Adrenal gland (tissue), 12 donors: ENCODE results near the gene SESN1. TPM values are rescaled to one million over a fixed set of nuclear protein-coding genes. Genes with fewer than 3 reads are reported as not detected.

Source experiments
- DNase-seq, 7 donors: peaks; one replicate each; pipeline ENCODE4 v3.0.0-alpha.2; 2019 to 2020
- H3K27ac ChIP-seq, 5 donors: fragments of 200-600 bp; sonication (generic) in 4 of 5; 1 replicate in 3 of 5; 2 replicates in 2 of 5; pipeline versions ENCODE4 v1.5.1 to v1.8.0; 2016 to 2020; ENCODE audit warnings: mild to moderate bottlenecking in 1 of 5
- H3K27me3 ChIP-seq: fragments of 200-600 bp; 2 replicates; pipeline ENCODE4 v1.8.0; 2021
- H3K36me3 ChIP-seq, 2 donors: fragments of 200-600 bp; replicated peaks in 1 of 2; 1 replicate in 1 of 2; 2 replicates in 1 of 2; pipeline versions ENCODE4 v1.5.1 to v1.8.0; 2018 to 2022
- H3K4me1 ChIP-seq, 2 donors: fragments of 200-600 bp; replicated peaks in 1 of 2; 1 replicate in 1 of 2; 2 replicates in 1 of 2; pipeline versions ENCODE4 v1.5.1 to v1.8.0; 2018 to 2021
- H3K4me3 ChIP-seq, 4 donors: fragments of 200-600 bp; sonication (generic) in 3 of 4; one replicate each; pipeline ENCODE4 v1.5.1; 2016 to 2018
- H3K9me3 ChIP-seq, 3 donors: fragments of 200-600 bp; sonication (generic) in 1 of 3; replicated peaks in 1 of 3; 1 replicate in 2 of 3; 2 replicates in 1 of 3; pipeline versions ENCODE4 v1.5.1 to v1.8.0; 2016 to 2021
- CTCF ChIP-seq, 6 experiments: fragments of 450-650 bp in 4 of 6; fragments of 200-600 bp in 2 of 6; sonication (generic) in 1 of 6; IDR thresholded peaks; 1 replicate in 5 of 6; 2 replicates in 1 of 6; pipeline versions ENCODE4 v1.5.1 to v1.8.0; 2016 to 2021; ENCODE audit warnings: antibody characterized with exemption in 6 of 6, mild to moderate bottlenecking in 2 of 6, moderate library complexity in 1 of 6
- POLR2A ChIP-seq, 2 donors: fragments of 450-650 bp; IDR thresholded peaks; one replicate each; pipeline ENCODE4 v1.6.1; 2017; ENCODE audit warnings: antibody characterized with exemption in 2 of 2, mild to moderate bottlenecking in 2 of 2, moderate library complexity in 1 of 2
- WGBS, 4 donors: extraction: QIAGEN DNeasy Blood & Tissue Kit in 2 of 4; methylation state at CpG; one replicate each; pipeline versions ENCODE4 v1.1.5 to v1.1.7; 2013 to 2017; 5-methylcytosine and 5-hydroxymethylcytosine counted together
- intact Hi-C, 2 donors: fragments of 100-400 bp; cut with DNase I; formaldehyde crosslinking; loops; one replicate each; pipeline versions ENCODE4 v1.14.1 to v1.15.0; 2022 to 2023
- polyA plus RNA-seq, 3 donors: library from polyadenylated mRNA; stranded (reverse); fragments of 200-250 nt in 2 of 3; fragments of 350-450 nt in 1 of 3; fragmentation: Illumina TruSeq in 1 of 3; extraction: RNeasy Lipid Tissue Mini Kit (QIAGEN cat#74804) in 1 of 3; gene quantifications; one replicate each; pipeline ENCODE4 v1.2.3, GENCODE V29; 2013 to 2014
- total RNA-seq, 9 donors: library from RNA; depleted of rRNA in 4 of 9; stranded (reverse); fragments of >200 nt in 4 of 9; fragments of 120-200 nt in 1 of 9; fragmentation: NEBNext Ultra II Directional in 1 of 9; extraction: Animal tissue kit (Norgen Biotek cat#: 25700) in 1 of 9; gene quantifications; one replicate each; pipeline versions ENCODE4 v1.1.0 to v1.2.4, GENCODE V29; 2013 to 2023
- donor health status: healthy with polysubstance abuse.
- donor health status: Bipolar disorder and iron deficiency.
- donor health status: DM: yes; HTN: yes; CAD: no.
- donor health status: DM: no; HTN: no; CAD: no.
- donor health status: DM: no; HTN: no; CAD: no.
- donor health status: DM: yes; HTN: yes; CAD: no.

Gene SESN1
- total and polyA plus RNA-seq, 12 donors, result 14.2 to 72.7 (median 42.5) TPM

- Histone ChIP-seq H3K27ac (no peak overlapping the region), H3K4me3 (no peak overlapping the region), H3K4me1 (peaks cover 0 to 26% of the 10 kb centered on the region in 2 donors), H3K27me3 (no peaks in the 10 kb centered on the region), H3K36me3 (no peaks in the 10 kb centered on the region), H3K9me3 (no peaks in the 10 kb centered on the region)
- intact Hi-C loops, result loop anchor here (5.0 to 10.0 kb wide), 4 partner anchors 65 to 525 kb away; no protein-coding TSS in a partner anchor
- WGBS, 4 donors, result 88 to 94% (median 91%) methylated on average over 2 of the region's 2 CpGs
- no peak for TF ChIP-seq CTCF (IDR thresholded peaks at IDR 0.05)
- no peak for DNase-seq
Observed at GRCh38 chr6:109069746-109070145, 24.9 kb downstream of the SESN1 start.

GRCh38 chr6:109062767-109063352 lies 31.8 kb downstream of the SESN1 start:
- TF ChIP-seq POLR2A (IDR thresholded peaks at IDR 0.05) (no peak), CTCF (IDR thresholded peaks at IDR 0.05) (no peak)
- Histone ChIP-seq H3K4me1 (peaks cover 29 to 39% of the 10 kb centered on the region in 2 donors), H3K9me3 (no peaks in the 10 kb centered on the region), H3K27me3 (no peaks in the 10 kb centered on the region), H3K27ac (no peak overlapping the region), H3K4me3 (no peak overlapping the region), H3K36me3 (no peaks in the 10 kb centered on the region)
- WGBS, 4 donors, result 90 to 94% (median 93%) methylated on average over 4 of the region's 4 CpGs
- no peak for DNase-seq
- intact Hi-C loops, result loop anchor here in 1 of 2 donors (10.0 kb wide), 2 partner anchors 58 to 168 kb away; no protein-coding TSS in a partner anchor

- no peaks in the 10 kb centered on the region for H3K27me3 ChIP-seq
- DNase-seq, result peak in 2 of 7 donors; percentile 17 to 35
- no peak overlapping the region for H3K27ac ChIP-seq
- H3K36me3 ChIP-seq, result no peaks in the 10 kb centered on the region
- H3K4me3 ChIP-seq, result no peak overlapping the region
- H3K9me3 ChIP-seq, result no peaks in the 10 kb centered on the region
- TF ChIP-seq CTCF (IDR thresholded peaks at IDR 0.05), result no peak
- TF ChIP-seq POLR2A (IDR thresholded peaks at IDR 0.05), result no peak
- 64 to 80% (median 73%) methylated on average over 5 of the region's 5 CpGs for WGBS, 4 donors
- H3K4me1 ChIP-seq, result peaks cover 29 to 39% of the 10 kb centered on the region in 2 donors
- intact Hi-C loops, result loop anchor here in 1 of 2 donors (10.0 kb wide), 2 partner anchors 57 to 167 kb away; no protein-coding TSS in a partner anchor
Observed at GRCh38 chr6:109062216-109062615, 32.4 kb downstream of the SESN1 start.

- intact Hi-C loops, result loop anchor here in 1 of 2 donors (10.0 kb wide), 2 partner anchors 56 to 166 kb away; no protein-coding TSS in a partner anchor
- Histone ChIP-seq H3K4me1 (peaks cover 29 to 45% of the 10 kb centered on the region in 2 donors), H3K27me3 (no peaks in the 10 kb centered on the region), H3K36me3 (no peaks in the 10 kb centered on the region), H3K4me3 (no peak overlapping the region), H3K27ac (peak overlapping the region in 3 of 5 donors; percentile 6 to 58 (median 49)), H3K9me3 (no peaks in the 10 kb centered on the region)
- DNase-seq, result no peak
- no peak for TF ChIP-seq CTCF (IDR thresholded peaks at IDR 0.05)
- TF ChIP-seq POLR2A (IDR thresholded peaks at IDR 0.05), result no peak
- 29 to 44% (median 33%) methylated on average over 2 of the region's 2 CpGs for WGBS, 4 donors
Observed at GRCh38 chr6:109060571-109060970, 34.1 kb downstream of the SESN1 start.
